Esophagus muscularis mucosa (tissue), 4 donors: ENCODE measurements around the gene ADGRF4. TPM values are rescaled to one million over a fixed set of nuclear protein-coding genes. Genes with fewer than 3 reads are reported as not detected.
"Not testable (repeated sequence)": the region's sequence is repeated elsewhere in the genome, so short reads cannot be mapped to it uniquely, and the experiment has no call there.

Experiments used
- DNase-seq: peaks from one replicate; pipeline ENCODE4 v3.0.0-alpha.2; 2017; ENCODE audit errors: extremely low spot score
- H3K27ac ChIP-seq, 4 donors: fragments of 200-600 bp; sonication (generic); replicated peaks in 1 of 4; 1 replicate in 3 of 4; 2 replicates in 1 of 4; pipeline ENCODE4 v1.5.1; 2016 to 2019; ENCODE audit warnings: mild to moderate bottlenecking in 1 of 4
- H3K27me3 ChIP-seq, 4 donors: fragments of 200-600 bp; sonication (generic); one replicate each; pipeline versions ENCODE4 v1.5.1 to v1.6.0; 2016 to 2019
- H3K36me3 ChIP-seq, 4 donors: fragments of 200-600 bp; sonication (generic); one replicate each; pipeline ENCODE4 v1.5.1; 2016 to 2019
- H3K4me1 ChIP-seq, 4 donors: fragments of 200-600 bp; sonication (generic); one replicate each; pipeline ENCODE4 v1.5.1; 2016 to 2019
- H3K4me3 ChIP-seq, 4 donors: fragments of 200-600 bp; sonication (generic); 1 replicate in 2 of 4; 2 replicates in 2 of 4; pipeline ENCODE4 v1.5.1; 2016 to 2019; ENCODE audit warnings: mild to moderate bottlenecking in 4 of 4, moderate library complexity in 1 of 4
- H3K9me3 ChIP-seq, 4 donors: fragments of 200-600 bp; sonication (generic); 1 replicate in 3 of 4; 2 replicates in 1 of 4; pipeline ENCODE4 v1.5.1; 2016 to 2019
- EP300 ChIP-seq: sonication (generic); formaldehyde crosslinking; IDR thresholded peaks from one replicate; pipeline ENCODE4 v1.6.1; 2017; ENCODE audit warnings: antibody characterized with exemption
- POLR2A ChIP-seq: fragments of 450-650 bp; IDR thresholded peaks from one replicate; pipeline ENCODE4 v1.6.1; 2017; ENCODE audit warnings: antibody characterized with exemption, moderate library complexity, mild to moderate bottlenecking, low read depth
- POLR2AphosphoS5 ChIP-seq, 2 donors: sonication (generic); formaldehyde crosslinking; IDR thresholded peaks; one replicate each; pipeline ENCODE4 v1.6.1; 2017; ENCODE audit warnings: antibody characterized with exemption in 2 of 2
- WGBS: methylation state at CpG from one replicate; pipeline ENCODE4 v1.1.5; 2018; 5-methylcytosine and 5-hydroxymethylcytosine counted together
- intact Hi-C: fragments of 100-400 bp; cut with DNase I; formaldehyde crosslinking; loops from one replicate; pipeline ENCODE4 v1.15.1; 2023
- total RNA-seq, 4 donors: library from RNA; depleted of rRNA; stranded (reverse); fragments of >200 nt; gene quantifications; one replicate each; pipeline versions ENCODE4 v1.1.0 to v1.2.1, GENCODE V29; 2016
- TF ChIP-seq, protein P1 (sequence below), 3 experiments: fragments of 200-600 bp in 2 of 3; fragments of 450-650 bp in 1 of 3; sonication (generic) in 2 of 3; IDR thresholded peaks; one replicate each; pipeline ENCODE4 v1.5.1; 2017 to 2019; ENCODE audit warnings: antibody characterized with exemption in 3 of 3, mild to moderate bottlenecking in 2 of 3, moderate library complexity in 1 of 3

ADGRF4 gene
- total RNA-seq, 4 donors from 2014 or later = 0.17 to 0.52 (median 0.37) TPM

DNA sequence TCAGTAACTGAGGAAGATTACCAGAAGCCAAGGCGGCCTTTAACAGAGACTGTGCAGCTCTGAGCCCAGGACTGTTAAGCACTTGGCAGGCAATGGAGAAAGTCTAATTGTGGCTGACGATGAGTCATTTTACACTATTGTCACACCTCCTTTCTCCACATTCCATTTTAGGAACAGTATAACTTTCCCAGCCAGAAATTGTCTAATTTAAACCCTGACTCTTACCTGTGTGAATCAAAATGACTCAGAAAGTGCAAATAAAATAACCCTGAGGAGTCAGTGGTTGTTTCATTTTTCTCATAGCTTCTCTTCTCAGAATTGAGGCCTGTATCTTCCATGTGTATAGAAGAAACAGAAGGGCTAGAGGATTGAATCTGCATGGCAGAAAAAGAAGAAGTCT lies 43.4 kb downstream of the ADGRF4 start:
- Histone ChIP-seq H3K27ac (no peak overlapping the region), H3K9me3 (no peaks in the 10 kb centered on the region), H3K4me3 (no peak overlapping the region), H3K27me3 (no peaks in the 10 kb centered on the region), H3K36me3 (no peaks in the 10 kb centered on the region), H3K4me1 (peaks cover 5 to 10% (median 8%) of the 10 kb centered on the region in 4 donors)
- TF ChIP-seq POLR2A (no peak), POLR2AphosphoS5 (IDR thresholded peaks at IDR 0.05) (no peak), EP300 (no peak)
- TF ChIP-seq, protein P1, sequence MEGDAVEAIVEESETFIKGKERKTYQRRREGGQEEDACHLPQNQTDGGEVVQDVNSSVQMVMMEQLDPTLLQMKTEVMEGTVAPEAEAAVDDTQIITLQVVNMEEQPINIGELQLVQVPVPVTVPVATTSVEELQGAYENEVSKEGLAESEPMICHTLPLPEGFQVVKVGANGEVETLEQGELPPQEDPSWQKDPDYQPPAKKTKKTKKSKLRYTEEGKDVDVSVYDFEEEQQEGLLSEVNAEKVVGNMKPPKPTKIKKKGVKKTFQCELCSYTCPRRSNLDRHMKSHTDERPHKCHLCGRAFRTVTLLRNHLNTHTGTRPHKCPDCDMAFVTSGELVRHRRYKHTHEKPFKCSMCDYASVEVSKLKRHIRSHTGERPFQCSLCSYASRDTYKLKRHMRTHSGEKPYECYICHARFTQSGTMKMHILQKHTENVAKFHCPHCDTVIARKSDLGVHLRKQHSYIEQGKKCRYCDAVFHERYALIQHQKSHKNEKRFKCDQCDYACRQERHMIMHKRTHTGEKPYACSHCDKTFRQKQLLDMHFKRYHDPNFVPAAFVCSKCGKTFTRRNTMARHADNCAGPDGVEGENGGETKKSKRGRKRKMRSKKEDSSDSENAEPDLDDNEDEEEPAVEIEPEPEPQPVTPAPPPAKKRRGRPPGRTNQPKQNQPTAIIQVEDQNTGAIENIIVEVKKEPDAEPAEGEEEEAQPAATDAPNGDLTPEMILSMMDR (IDR thresholded peaks at IDR 0.05) = no peak
- 47% methylated on average over 2 of the region's 2 CpGs for WGBS
- DNase-seq = no peak
- intact Hi-C loops = no loop called here

DNA sequence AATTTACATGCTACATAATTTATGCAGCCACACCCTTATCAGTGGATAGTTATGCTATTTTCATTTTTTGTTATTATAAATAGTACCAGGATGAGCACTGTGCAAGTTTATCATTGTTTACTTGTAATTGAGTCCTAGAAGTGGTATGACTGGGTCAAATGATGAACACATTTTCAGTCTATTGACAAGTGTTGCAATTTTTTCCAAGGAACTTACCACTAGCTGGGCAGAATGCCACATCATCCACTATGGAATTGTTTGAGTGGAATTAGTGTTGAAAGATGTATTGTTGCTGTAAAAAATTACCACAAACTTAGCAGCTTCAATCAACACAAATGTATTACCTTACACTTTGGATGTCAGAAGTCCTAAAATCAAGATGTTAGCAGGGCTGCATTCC lies 45.4 kb downstream of the ADGRF4 start:
- DNase-seq = no peak
- H3K36me3 ChIP-seq = no peaks in the 10 kb centered on the region
- intact Hi-C loops = no loop called here
- H3K27ac ChIP-seq = no peak overlapping the region
- H3K27me3 ChIP-seq = no peaks in the 10 kb centered on the region
- H3K4me1 ChIP-seq = peaks cover 2 to 10% (median 7%) of the 10 kb centered on the region in 4 donors
- H3K9me3 ChIP-seq = no peaks in the 10 kb centered on the region
- TF ChIP-seq, protein P1 (IDR thresholded peaks at IDR 0.05) = no peak
- TF ChIP-seq EP300 = no peak
- TF ChIP-seq POLR2A = no peak
- TF ChIP-seq POLR2AphosphoS5 (IDR thresholded peaks at IDR 0.05) = no peak
- no peak overlapping the region for H3K4me3 ChIP-seq

DNA sequence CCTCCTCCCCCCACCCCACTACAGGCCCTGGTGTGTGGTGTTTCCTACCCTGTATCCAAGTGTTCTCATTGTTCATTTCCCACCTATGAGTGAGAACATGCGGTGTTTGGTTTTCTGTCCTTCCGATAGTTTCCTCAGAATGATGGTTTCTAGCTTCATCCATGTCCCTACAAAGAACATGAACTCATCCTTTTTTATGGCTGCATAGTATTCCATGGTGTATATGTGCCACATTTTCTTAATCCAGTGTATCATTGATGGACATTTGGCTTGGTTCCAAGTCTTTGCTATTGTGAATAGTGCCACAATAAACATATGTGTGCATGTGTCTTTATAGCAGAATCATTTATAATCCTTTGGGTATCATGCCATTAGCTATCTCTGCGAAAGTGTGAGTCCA lies 46.9 kb downstream of the ADGRF4 start:
- intact Hi-C loops = not testable (repeated sequence)

DNA sequence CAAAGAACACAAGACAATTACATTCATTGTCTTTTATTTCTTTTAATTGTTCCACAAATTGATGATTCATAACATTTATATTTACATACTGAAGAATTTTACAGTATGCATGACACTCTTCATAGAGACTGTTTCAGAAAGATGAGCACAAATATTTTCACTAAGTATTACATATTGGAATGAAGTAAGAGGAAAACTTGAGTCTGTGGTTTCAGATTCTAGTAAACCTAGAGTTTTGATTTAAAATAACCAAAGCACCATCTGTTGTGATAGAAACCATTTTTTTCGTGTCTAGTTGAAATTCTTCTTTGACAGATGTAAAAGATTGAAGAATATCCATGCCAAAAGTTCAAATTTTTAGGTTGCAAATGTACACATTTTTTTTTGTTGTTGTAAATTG lies 51.4 kb downstream of the ADGRF4 start:
- 42% methylated on average over 1 of the region's 1 CpG for WGBS
- TF ChIP-seq, protein P1 (IDR thresholded peaks at IDR 0.05) = no peak
- TF ChIP-seq POLR2A = no peak
- no peak for TF ChIP-seq POLR2AphosphoS5 (IDR thresholded peaks at IDR 0.05)
- no peak for TF ChIP-seq EP300
- intact Hi-C loops = no loop called here

More for the DNA sequence above, 46.9 kb downstream of the ADGRF4 start:
- not testable (repeated sequence) for H3K27ac ChIP-seq, H3K27me3 ChIP-seq, H3K9me3 ChIP-seq, H3K4me3 ChIP-seq, DNase-seq, H3K36me3 ChIP-seq
- peaks cover 2 to 10% (median 7%) of the 10 kb centered on the region in 4 donors for H3K4me1 ChIP-seq
- 95% methylated on average over 3 of the region's 3 CpGs for WGBS

DNA sequence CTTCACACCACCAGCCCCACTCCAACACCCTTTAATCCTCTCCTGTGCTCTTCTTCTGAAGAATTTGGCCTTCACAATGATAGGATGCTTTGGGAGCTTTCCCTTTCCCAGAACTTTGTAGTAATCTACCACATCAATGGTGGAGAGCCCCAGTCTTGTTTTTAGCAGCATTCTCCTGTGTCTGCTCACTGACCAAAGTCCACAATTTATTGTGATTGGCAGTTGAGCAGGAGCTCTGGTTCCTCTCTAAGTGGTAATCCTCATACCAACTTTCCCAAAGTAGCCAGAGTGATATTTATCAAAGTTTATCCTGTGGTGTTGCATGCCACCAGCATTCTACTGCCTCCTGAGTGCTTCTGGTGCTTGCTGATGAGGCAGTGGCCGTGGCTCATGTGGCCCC lies 54.4 kb downstream of the ADGRF4 start:
- H3K4me1 ChIP-seq = no peaks in the 10 kb centered on the region
- H3K27me3 ChIP-seq = no peaks in the 10 kb centered on the region
- intact Hi-C loops = no loop called here
- WGBS = 80% methylated on average over 1 of the region's 1 CpG
- no peaks in the 10 kb centered on the region for H3K36me3 ChIP-seq
- TF ChIP-seq POLR2A = no peak
- no peak for TF ChIP-seq POLR2AphosphoS5 (IDR thresholded peaks at IDR 0.05)
- TF ChIP-seq EP300 = no peak
- TF ChIP-seq, protein P1 (IDR thresholded peaks at IDR 0.05) = no peak
- no peak for DNase-seq
- H3K9me3 ChIP-seq = no peaks in the 10 kb centered on the region
- H3K4me3 ChIP-seq = no peak overlapping the region
- H3K27ac ChIP-seq = no peak overlapping the region

More for the DNA sequence above, 51.4 kb downstream of the ADGRF4 start:
- Histone ChIP-seq H3K27ac (no peak overlapping the region), H3K27me3 (no peaks in the 10 kb centered on the region), H3K9me3 (no peaks in the 10 kb centered on the region), H3K4me3 (no peak overlapping the region), H3K36me3 (no peaks in the 10 kb centered on the region), H3K4me1 (no peaks in the 10 kb centered on the region)
- DNase-seq = no peak
